ACHN (cell line): ENCODE measurements around the gene MTIF2.
"Not testable (repeated sequence)": the region's sequence is repeated elsewhere in the genome, so short reads cannot be mapped to it uniquely, and the experiment has no call there.

Experiments
- DNase-seq: peaks from one replicate; pipeline ENCODE4 v3.0.0-alpha.2; 2015
- in situ Hi-C: cut with HindIII; loops from 2 replicates; pipeline ENCODE4 v1.10.0; 2017; ENCODE audit warnings: low sequenced_read_pairs, low pct_ligation_motif_present, low pct_unique_long_range_greater_than_20kb

Gene MTIF2

GRCh38 chr2:55223958-55224760, 44.9 kb downstream of the MTIF2 start:
- DNase-seq: no peak
- in situ Hi-C loops: no loop called here

- in situ Hi-C loops: no loop called here
- DNase-seq: no peak
Measured at GRCh38 chr2:55213822-55214221, 55.2 kb downstream of the MTIF2 start.

GRCh38 chr2:55204950-55205349, 64.1 kb downstream of the MTIF2 start:
- in situ Hi-C loops: no loop called here
- DNase-seq: no peak

- DNase-seq: no peak
- in situ Hi-C loops: no loop called here
Measured at GRCh38 chr2:55204536-55204935, 64.5 kb downstream of the MTIF2 start.

GRCh38 chr2:55200416-55200815, 68.6 kb downstream of the MTIF2 start:
- DNase-seq: no peak
- in situ Hi-C loops: no loop called here

GRCh38 chr2:55196526-55196925, 72.5 kb downstream of the MTIF2 start:
- in situ Hi-C loops: no loop called here

GRCh38 chr2:55191888-55192287, 77.1 kb downstream of the MTIF2 start:
- DNase-seq, in situ Hi-C loops: not testable (repeated sequence)

More at GRCh38 chr2:55196526-55196925, 72.5 kb downstream of the MTIF2 start:
- no peak for DNase-seq

- DNase-seq, in situ Hi-C loops: not testable (repeated sequence)
Measured at GRCh38 chr2:55186837-55187236, 82.2 kb downstream of the MTIF2 start.
